ENCODE data around the gene SPPL3.
"Not testable (repeated sequence)": the region's sequence is repeated elsewhere in the genome, so short reads cannot be mapped to it uniquely, and the experiment has no call there.

The SPPL3 gene

GRCh38 chr12:120739821-120740613 lies 164.1 kb downstream of the SPPL3 start:
- DNase-seq: no peak

DNA sequence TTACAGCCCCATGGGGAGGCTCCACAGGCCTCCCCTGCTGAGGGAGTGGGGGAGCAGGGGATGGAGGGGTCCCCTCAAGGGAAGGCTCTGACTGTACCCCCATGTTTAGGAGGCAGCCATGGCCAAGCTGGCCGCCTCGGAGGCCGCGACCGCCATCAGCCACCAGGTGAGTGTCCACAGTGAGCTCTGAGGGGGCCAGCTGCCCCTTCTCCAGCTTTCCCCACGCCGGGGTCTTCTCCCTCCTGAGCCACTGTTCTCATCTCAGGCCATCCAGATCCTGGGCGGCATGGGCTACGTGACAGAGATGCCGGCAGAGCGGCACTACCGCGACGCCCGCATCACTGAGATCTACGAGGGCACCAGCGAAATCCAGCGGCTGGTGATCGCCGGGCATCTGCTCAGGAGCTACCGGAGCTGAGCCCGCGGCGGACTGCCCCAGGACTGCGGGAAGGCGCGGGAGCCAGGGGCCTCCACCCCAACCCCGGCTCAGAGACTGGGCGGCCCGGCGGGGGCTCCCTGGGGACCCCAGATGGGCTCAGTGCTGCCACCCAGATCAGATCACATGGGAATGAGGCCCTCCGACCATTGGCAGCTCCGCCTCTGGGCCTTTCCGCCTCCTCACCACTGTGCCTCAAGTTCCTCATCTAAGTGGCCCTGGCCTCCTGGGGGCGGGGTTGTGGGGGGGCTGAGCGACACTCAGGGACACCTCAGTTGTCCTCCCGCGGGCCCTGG lies 165.0 kb downstream of the SPPL3 start:
- no peak for DNase-seq

DNA sequence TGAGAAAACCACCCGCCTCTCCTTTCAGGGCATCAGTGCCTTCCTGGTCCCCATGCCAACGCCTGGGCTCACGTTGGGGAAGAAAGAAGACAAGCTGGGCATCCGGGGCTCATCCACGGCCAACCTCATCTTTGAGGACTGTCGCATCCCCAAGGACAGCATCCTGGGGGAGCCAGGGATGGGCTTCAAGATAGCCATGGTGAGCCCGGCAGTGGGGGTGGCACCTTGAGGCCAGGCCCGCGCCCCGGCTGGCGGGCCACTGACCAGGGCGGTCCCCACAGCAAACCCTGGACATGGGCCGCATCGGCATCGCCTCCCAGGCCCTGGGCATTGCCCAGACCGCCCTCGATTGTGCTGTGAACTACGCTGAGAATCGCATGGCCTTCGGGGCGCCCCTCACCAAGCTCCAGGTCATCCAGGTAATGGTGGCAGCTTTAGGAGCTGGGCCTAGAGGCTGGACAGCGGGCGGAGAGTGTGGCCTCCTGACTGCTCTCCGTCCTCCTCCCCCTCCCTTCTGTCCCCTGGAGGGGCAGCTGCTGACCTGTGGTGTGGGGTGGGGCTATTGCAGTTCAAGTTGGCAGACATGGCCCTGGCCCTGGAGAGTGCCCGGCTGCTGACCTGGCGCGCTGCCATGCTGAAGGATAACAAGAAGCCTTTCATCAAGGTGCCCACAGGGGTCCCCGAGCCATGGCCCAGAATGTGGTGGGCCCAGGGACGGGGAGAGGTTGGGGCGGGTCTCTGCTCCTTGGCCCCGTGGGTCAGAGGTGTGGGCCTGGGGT lies 165.7 kb downstream of the SPPL3 start:
- DNase-seq: no peak

GRCh38 chr12:120737557-120738251 lies 166.5 kb downstream of the SPPL3 start:
- DNase-seq: no peak

DNA sequence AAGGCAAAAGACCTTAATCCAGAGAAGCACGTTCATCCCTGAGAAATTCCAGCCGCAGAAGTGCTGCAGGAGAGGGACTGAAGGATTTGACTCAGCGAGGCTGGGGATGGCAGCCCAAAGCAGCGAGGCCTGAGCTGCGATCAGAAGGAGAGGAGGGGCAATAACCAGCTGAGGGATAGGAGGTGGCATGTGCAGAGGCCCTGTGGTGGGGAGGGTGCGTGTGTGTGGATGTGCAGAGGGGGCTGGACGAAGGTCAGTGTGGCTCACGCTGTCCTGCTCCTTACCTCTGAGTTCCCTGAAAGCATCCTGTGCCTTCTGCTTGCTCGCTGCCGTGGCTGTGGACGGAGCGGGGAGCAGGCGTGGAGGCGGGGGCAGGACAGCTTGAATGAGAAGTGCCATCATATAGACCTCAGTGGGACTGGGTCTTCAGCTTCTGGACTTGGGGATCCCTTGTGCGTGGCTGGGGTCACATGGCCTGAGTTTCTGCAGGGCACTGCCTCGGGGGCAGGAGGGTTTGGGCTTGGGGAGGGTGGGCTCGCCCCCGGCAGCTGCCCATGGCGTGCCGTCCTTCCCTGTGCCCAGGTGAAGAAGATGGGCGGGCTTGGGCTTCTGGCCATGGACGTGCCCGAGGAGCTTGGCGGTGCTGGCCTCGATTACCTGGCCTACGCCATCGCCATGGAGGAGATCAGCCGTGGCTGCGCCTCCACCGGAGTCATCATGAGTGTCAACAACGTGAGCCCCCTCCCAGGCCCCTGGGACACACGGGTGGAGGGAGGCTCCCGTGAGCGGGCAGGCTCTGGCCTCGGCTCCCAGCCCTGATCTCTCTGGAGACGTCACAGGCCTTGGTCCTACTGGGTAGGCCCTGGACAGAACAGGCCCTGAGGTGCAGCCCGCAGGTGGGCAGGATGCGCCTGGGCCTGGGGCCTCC lies 167.5 kb downstream of the SPPL3 start:
- DNase-seq: no peak

GRCh38 chr12:120735181-120735580 lies 169.0 kb downstream of the SPPL3 start:
- no peak for DNase-seq

DNA sequence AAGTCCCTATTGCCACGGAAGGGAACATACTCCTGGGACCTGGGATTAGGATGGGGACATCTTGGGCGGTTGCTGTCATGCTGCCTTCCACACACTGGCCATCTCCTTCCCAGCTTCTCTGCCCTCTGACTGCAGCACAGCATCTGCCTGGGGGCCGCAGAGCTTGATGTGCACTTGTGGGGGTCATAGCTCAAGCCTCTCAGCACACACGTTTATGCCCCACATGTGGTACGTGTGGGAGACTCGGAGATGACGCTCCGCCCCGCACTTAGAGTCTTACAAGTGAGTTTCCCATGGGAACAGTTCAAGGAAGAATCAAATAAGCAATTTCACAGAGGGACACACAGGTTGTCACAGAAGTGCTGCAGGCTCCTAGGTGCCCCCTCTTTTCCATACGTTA lies 169.9 kb downstream of the SPPL3 start:
- DNase-seq: no peak

DNA sequence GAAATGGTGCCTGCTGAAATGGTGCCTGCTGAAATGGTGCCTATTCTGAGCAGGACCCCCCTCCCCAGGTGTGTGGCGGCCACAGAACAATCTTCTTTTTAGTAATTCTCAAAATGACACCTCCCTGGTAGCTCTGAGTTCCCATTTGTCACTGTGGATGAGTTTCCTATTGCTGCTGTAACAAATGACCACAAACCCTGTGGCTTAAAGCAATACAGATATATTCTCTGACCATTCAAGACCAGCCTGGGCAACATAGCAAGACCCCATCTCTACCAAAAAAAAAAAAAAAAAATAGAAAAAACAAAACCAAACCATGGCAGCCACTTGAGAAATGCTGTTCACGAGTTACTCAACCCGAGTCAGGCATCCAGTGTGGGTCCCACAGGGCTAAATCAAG lies 170.6 kb downstream of the SPPL3 start:
- no peak for DNase-seq

- DNase-seq: not testable (repeated sequence)
These were observed 172.0 kb downstream of the SPPL3 start for GRCh38 chr12:120732198-120732597.

DNA sequence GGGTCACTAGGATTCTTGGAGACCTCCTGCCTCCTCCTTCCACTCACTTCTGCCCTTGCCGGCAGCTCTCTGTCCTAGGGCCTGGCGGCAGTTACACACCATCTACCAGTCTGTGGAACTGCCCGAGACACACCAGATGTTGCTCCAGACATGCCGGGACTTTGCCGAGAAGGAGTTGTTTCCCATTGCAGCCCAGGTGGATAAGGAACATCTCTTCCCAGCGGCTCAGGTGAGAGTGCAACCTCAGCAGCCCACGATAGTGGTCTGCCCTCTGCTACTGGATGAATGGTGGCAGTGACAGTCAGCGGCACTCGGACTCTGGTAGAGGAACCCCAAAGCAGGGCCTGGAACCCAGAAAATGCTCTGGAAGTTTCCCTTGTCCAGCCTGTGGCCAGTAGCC lies 177.2 kb downstream of the SPPL3 start:
- DNase-seq: no peak

GRCh38 chr12:120726510-120726793 lies 177.7 kb downstream of the SPPL3 start:
- DNase-seq: no peak

DNA sequence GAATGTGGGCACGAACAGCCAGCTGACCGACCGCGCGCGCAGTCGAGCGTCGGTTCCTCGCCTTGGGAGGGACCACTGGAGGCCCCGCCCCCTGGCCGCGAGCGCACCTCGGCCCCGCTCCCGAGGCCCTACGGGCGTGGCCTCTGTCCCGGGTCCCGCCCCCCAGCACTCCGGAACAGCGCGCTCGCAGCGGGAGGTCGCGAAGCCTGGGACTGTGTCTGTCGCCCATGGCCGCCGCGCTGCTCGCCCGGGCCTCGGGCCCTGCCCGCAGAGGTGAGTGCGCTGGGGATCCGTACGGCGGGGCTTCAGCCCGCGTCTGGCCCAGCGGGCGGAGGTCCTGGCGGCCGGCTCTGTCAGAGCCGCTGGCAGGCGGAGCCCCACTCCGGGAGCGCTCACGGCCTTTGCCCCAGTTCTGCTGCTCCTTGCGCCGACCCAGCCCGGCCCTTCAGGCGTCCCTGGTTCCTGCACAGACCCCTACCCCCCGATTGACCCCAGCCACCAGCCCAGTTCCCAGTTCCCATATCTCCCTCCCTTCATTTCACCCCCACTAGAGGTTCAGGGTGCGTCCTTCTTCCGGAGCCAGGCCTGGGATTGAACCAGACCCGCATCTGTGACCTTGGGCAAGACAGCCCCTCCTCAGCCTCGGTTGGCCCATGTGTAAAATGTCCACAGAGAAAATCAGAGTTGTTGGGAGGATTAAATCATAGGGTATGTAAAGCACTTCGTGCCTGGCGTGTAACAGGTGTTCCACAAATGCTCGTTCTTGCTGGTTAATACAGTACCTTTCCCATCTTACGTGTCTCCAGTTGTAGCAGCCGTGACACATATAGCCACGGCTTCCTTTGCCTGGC lies 178.3 kb downstream of the SPPL3 start, which contains the start of gene ACADS:
Gene ACADS (plus strand): TSS at position 168 of the 851 bp plus-strand sequence. CDS start 60 bp downstream, at position 228.
- DNase-seq: peak; percentile 75

GRCh38 chr12:120725151-120725658 lies 179.0 kb downstream of the SPPL3 start:
- no peak for DNase-seq

DNA sequence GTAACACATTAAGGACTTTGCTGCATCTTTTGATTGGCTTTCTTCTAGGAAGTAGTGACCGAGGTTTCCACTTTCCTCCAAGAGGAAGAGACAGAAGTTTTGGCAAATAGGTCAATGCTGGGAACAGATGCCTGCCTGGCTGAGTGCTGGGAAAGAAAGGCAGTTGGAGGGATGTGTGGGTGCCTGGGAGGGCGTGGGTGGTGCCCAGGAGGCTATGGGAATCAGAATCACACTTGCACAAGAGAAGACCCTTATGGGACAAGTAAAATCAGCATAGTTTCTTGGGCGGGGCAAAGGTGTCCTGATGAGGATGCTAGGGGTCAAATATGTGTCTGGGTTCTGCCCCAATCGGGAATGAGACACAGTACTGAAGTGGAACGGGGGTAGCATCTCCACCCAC lies 179.4 kb downstream of the SPPL3 start:
- no peak for DNase-seq

DNA sequence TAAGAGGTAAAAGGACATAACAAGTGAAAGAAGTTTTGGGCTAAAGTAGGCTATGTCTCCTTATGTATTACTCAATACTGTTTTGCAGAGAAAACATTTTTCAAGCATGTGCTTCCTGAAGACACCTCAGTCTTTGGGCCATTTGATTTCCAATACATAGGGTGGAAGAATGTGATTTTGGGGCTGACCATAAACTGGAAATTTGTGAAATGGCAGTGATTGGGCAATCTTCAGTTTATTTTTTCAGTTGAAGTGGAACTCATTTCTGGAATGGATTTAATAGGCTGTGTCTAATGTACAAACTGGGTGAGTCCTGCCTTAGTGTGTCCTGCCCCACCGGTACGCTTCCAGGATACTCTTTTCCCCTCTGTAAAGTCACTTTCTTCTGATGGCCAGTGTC lies 181.4 kb downstream of the SPPL3 start:
- no peak for DNase-seq

DNA sequence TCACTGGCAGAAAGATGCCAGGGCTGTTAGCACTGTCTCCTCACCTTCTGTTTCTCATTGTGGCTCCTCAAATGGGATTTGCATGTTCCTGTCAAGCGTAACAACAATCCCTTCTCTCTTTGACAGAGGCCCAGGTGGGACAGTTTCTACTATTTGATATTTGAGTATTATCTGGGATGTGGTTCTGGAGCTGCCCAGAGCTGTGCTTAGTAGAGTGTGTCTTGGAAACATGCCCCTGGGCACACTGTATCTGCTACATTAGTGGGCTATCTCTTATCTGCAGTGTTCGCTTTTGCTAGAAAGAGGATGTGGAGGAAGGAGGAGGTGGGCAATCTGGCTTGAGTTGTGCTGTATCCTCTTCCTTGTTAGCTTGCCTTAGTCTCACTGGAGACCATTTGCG lies 182.3 kb downstream of the SPPL3 start:
- peak; percentile 16 for DNase-seq

DNA sequence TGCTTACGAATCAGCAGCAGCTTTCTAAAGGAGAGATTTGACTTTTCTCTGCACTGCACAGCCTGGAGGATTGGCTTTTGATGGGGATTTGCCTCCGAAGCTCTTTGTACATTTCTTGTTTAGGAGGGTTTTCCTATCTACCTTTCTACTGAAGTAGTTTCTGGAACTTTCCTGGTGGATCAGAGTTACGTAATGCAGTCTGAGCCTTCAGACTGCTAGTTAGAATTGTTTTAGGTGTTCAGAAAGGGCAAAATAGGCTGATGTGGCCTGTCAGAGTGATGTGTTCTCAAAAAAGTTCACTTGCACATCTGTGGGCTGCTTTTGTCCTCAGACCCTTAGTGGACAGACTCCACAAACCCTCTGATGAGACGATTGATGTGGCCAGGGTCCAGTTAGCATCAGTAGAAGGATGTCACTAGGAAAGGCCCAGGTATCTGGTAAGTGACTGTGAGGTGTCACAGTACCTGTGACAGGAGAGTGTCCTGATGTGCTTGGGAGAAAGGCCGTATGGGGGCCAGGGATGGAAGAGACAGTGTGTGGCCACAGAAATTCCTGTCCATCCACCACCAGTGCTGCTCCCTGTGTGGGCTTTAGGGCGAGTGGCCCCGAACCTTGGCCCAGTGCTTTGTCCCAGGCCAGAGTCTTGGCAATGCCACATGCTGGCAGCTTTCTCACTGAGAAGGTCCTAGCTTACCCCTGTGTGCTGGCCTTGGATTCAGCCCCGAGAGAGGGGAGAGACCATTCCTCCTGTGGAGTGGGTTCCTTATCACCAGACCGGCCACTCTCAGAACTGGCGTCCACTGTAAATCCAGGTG lies 183.0 kb downstream of the SPPL3 start:
- no peak for DNase-seq

GRCh38 chr12:120720234-120720986 lies 183.7 kb downstream of the SPPL3 start:
- peak; percentile 5 for DNase-seq
